ENCODE data around the gene ALDH2.

DNA sequence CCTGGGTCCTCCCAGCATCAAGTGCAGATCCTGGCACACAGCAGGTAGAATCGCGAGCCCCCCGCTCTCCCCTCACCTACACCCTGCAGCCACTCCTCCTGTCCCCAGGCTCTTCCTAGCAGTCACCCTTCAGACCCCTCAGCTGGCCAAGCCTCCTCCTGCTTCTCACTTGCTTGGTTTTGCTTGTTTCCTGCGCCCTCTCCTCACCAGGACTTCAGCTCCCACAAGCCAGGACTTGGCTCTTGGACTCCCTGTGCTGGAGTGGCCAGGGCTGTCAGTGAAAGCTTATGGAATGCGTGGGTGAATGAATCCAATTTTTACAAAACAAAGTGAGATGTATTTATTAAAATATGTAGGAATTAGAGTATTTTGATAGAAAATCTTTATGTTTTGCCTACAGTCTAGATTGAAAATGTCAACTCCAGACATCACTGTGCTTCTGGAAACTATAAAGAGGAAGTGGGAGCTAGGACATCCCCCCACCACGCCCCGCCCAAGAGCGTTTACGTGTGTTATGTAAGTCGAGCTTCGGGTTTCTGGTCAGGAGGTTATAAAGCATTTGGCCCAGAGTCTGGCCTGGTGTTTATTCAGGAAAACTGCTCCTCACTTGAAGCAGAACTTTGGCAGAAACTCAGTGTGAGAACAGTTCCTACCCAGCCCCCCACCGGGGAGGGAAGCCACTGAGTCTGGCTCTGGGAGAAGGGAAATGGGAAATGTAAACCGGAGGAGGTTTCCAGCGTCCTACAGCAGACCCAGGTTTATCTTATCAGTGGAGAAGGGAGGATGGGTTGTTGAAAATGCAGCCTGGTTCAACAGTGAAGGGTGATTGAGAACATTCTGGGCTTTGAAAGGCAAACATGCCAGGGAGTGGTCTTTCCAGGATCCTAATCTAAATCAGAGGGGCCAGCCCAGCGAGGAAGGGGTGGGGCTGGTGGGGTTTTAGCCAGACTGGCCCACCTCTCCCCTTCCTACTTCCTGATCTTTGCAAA lies 8.8 kb downstream of the ALDH2 start:
- peak in 1 of 2 donors; percentile 87 for TF ChIP-seq EP300 (IDR thresholded peaks at IDR 0.05)
- TF ChIP-seq, protein P1, sequence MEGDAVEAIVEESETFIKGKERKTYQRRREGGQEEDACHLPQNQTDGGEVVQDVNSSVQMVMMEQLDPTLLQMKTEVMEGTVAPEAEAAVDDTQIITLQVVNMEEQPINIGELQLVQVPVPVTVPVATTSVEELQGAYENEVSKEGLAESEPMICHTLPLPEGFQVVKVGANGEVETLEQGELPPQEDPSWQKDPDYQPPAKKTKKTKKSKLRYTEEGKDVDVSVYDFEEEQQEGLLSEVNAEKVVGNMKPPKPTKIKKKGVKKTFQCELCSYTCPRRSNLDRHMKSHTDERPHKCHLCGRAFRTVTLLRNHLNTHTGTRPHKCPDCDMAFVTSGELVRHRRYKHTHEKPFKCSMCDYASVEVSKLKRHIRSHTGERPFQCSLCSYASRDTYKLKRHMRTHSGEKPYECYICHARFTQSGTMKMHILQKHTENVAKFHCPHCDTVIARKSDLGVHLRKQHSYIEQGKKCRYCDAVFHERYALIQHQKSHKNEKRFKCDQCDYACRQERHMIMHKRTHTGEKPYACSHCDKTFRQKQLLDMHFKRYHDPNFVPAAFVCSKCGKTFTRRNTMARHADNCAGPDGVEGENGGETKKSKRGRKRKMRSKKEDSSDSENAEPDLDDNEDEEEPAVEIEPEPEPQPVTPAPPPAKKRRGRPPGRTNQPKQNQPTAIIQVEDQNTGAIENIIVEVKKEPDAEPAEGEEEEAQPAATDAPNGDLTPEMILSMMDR (IDR thresholded peaks at IDR 0.05): no peak

All from tibial nerve (tissue), 4 donors.